HCT116 (cell line): ENCODE data around the gene LUZP2.

Experiments
- EZH2 ChIP-seq: fragments of 200-600 bp; sonication (generic); IDR thresholded peaks from 2 replicates; pipeline ENCODE4 v1.6.1; 2017; ENCODE audit warnings: antibody characterized with exemption, mixed run types
- POLR2A ChIP-seq: IDR thresholded peaks from 2 replicates; pipeline ENCODE4 v1.7.0; 2011; ENCODE audit warnings: borderline replicate concordance; ENCODE audit not compliant: insufficient read depth, insufficient read length; ENCODE audit errors: extremely low read depth
- RAD21 ChIP-seq: IDR thresholded peaks from 2 replicates; pipeline ENCODE4 v1.6.1; 2012; ENCODE audit warnings: low read depth, mild to moderate bottlenecking
- ZNF274 ChIP-seq: fragments of 200-500 bp; sonication (Bioruptor generic); IDR thresholded peaks from 2 replicates; pipeline ENCODE4 v1.6.1; 2014; ENCODE audit warnings: mild to moderate bottlenecking, low read depth, low read length, inconsistent platforms
- TF ChIP-seq, protein P1 (sequence below), 3 experiments: fragments of 200-600 bp in 1 of 3; sonication (generic) in 1 of 3; IDR thresholded peaks in 2 of 3; conservative IDR thresholded peaks in 1 of 3; 2 replicates each; pipeline ENCODE4 v1.5.1; 2012 to 2017; ENCODE audit warnings: low read depth in 2 of 3, low read length in 2 of 3, antibody characterized with exemption in 1 of 3, borderline replicate concordance in 1 of 3, control low read depth in 1 of 3, mild to moderate bottlenecking in 1 of 3, mixed read lengths in 1 of 3, mixed run types in 1 of 3, moderate library complexity in 1 of 3; ENCODE audit not compliant: insufficient read depth in 1 of 3

DNA sequence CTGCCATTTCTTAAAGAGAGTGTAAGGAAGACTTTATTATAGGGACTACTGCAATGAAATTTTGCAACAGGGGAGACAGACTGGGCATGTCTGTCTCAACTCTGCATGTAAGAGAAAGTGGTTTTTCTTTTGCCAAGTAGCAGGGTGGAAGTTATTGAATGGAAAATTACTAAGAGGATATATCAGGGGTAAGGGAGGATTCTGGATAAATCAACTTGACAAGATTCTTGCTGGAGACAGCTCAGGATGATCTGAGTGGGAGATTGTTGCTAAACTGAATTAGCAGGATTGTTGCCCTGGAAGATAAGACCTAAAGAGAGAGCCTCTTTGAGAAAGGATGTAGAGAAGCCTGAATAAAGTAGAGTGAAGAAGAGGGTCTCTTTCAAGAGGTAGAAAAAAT is 145.8 kb downstream of the LUZP2 start:
- TF ChIP-seq, protein P1, sequence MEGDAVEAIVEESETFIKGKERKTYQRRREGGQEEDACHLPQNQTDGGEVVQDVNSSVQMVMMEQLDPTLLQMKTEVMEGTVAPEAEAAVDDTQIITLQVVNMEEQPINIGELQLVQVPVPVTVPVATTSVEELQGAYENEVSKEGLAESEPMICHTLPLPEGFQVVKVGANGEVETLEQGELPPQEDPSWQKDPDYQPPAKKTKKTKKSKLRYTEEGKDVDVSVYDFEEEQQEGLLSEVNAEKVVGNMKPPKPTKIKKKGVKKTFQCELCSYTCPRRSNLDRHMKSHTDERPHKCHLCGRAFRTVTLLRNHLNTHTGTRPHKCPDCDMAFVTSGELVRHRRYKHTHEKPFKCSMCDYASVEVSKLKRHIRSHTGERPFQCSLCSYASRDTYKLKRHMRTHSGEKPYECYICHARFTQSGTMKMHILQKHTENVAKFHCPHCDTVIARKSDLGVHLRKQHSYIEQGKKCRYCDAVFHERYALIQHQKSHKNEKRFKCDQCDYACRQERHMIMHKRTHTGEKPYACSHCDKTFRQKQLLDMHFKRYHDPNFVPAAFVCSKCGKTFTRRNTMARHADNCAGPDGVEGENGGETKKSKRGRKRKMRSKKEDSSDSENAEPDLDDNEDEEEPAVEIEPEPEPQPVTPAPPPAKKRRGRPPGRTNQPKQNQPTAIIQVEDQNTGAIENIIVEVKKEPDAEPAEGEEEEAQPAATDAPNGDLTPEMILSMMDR (IDR thresholded peaks at IDR 0.05 in 2 of 3, conservative IDR thresholded peaks at IDR 0.05 in 1 of 3; ENCODE audit: borderline replicate concordance in 1 of 3, insufficient read depth in 1 of 3, low read depth in 2 of 3, low read length in 2 of 3): no peak
- TF ChIP-seq POLR2A (no peak), RAD21 (no peak), ZNF274 (no peak), EZH2 (no peak)
